Upper lobe of left lung (tissue), 4 donors: ENCODE data around the gene CBS.

ENCODE experiments used
- POLR2AphosphoS5 ChIP-seq, 2 donors: sonication (generic); formaldehyde crosslinking; IDR thresholded peaks; one replicate each; pipeline ENCODE4 v1.5.1; 2017; ENCODE audit warnings: antibody characterized with exemption in 2 of 2
- TF ChIP-seq, protein P1 (sequence below), 6 experiments: fragments of 450-650 bp in 4 of 6; fragments of 200-600 bp in 2 of 6; sonication (generic) in 2 of 6; IDR thresholded peaks; one replicate each; pipeline ENCODE4 v1.5.1; 2016 to 2019; ENCODE audit warnings: antibody characterized with exemption in 6 of 6

DNA sequence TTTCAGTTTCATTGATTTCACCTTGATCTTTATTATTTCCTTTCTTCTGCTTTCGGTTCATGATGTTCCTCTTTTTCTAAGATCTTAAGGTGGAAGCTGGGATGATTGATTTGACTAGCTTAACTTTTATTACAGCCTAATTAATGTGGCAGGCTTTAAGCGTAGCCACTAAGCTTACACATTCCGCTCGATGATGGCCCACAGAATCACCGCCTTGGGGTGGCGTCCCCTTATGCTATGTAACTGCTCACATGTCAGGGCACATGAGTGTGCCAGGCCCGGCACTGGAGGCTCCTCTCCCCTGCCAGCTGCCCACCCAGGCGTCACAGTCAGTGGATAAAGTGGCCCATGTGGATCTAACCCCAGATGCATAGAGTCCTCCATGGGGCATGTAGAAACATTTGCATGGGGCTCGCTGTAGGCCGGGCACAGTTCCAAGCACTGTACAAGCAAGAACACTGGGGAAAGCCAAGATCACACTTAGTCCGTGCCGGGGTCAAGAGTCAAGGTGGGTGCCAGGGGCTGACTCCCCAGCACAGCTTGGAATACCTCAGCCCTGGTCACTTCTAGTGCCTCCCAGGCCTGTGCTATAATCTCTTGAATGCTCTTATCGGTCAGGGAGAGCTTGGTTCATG, 59.6 kb downstream of the CBS start:
- no peak for TF ChIP-seq POLR2AphosphoS5 (IDR thresholded peaks at IDR 0.05)
- TF ChIP-seq, protein P1, sequence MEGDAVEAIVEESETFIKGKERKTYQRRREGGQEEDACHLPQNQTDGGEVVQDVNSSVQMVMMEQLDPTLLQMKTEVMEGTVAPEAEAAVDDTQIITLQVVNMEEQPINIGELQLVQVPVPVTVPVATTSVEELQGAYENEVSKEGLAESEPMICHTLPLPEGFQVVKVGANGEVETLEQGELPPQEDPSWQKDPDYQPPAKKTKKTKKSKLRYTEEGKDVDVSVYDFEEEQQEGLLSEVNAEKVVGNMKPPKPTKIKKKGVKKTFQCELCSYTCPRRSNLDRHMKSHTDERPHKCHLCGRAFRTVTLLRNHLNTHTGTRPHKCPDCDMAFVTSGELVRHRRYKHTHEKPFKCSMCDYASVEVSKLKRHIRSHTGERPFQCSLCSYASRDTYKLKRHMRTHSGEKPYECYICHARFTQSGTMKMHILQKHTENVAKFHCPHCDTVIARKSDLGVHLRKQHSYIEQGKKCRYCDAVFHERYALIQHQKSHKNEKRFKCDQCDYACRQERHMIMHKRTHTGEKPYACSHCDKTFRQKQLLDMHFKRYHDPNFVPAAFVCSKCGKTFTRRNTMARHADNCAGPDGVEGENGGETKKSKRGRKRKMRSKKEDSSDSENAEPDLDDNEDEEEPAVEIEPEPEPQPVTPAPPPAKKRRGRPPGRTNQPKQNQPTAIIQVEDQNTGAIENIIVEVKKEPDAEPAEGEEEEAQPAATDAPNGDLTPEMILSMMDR (IDR thresholded peaks at IDR 0.05) = no peak
